ENCODE data around the gene FRMD4A. TPM values are rescaled to one million over a fixed set of nuclear protein-coding genes. Genes with fewer than 3 reads are reported as not detected.
A peak's percentile ranks its signal among the peaks of the same experiment; 100 is the strongest.

Gene FRMD4A
- polyA plus RNA-seq, 1 donor (not counting 4 experiments of a cell fraction or from before 2014, with no cell fraction given) = 12.9 TPM

GRCh38 chr10:13969118-13969791 is 361.5 kb downstream of the FRMD4A start:
- no peak overlapping the region for H3K4me3 ChIP-seq (ENCODE audit: control insufficient read depth in 2 of 3, extremely low read depth in 1 of 3, insufficient read depth in 2 of 3, low read depth in 1 of 3, low read length in 3 of 3)
- H4K20me1 ChIP-seq (ENCODE audit: control insufficient read depth, extremely low read depth, insufficient read depth, low read length) = no peaks in the 10 kb centered on the region
- H3K9ac ChIP-seq (ENCODE audit: control insufficient read depth, extremely low read depth, insufficient read depth, low read length) = no peak overlapping the region
- H3K4me2 ChIP-seq (ENCODE audit: control insufficient read depth, extremely low read depth, insufficient read depth, low read depth, low read length) = peak overlapping the region; percentile 22
- TF ChIP-seq CTCF (optimal IDR thresholded peaks at IDR 0.05 in 1 of 3, IDR thresholded peaks at IDR 0.05 in 1 of 3, conservative IDR thresholded peaks at IDR 0.05 in 1 of 3; ENCODE audit: extremely low read depth in 1 of 3, insufficient read depth in 2 of 3, low read length in 3 of 3) = no peak
- TF ChIP-seq EZH2 (IDR thresholded peaks at IDR 0.05; ENCODE audit: low read length) = no peak
- H3K27ac ChIP-seq (ENCODE audit: control insufficient read depth, insufficient read depth, low read length) = no peak overlapping the region
- no peak overlapping the region for H2AFZ ChIP-seq (ENCODE audit: control insufficient read depth, low read length)
- H3K4me1 ChIP-seq (ENCODE audit: control insufficient read depth, extremely low read depth, insufficient read depth, low read length) = peaks cover 7% of the 10 kb centered on the region
- FAIRE-seq (peak; percentile 92), DNase-seq (ENCODE audit: low read depth, low spot score) (peak; percentile 85)
- dilution Hi-C loops (cut with MboI; ENCODE audit: extremely low pct_ligation_motif_present, low sequenced_read_pairs) = no loop called here
- H3K36me3 ChIP-seq (ENCODE audit: control insufficient read depth in 2 of 2, extremely low read depth in 1 of 2, insufficient read depth in 2 of 2, low read length in 2 of 2) = no peaks in the 10 kb centered on the region
- no peaks in the 10 kb centered on the region for H3K9me1 ChIP-seq (ENCODE audit: control insufficient read depth, extremely low read depth, insufficient read depth, low read length)
- no peaks in the 10 kb centered on the region for H3K9me3 ChIP-seq (ENCODE audit: control insufficient read depth, low read depth, low read length)
- no peaks in the 10 kb centered on the region for H3K79me2 ChIP-seq (ENCODE audit: control insufficient read depth, insufficient read depth, low read length)
- H3K27me3 ChIP-seq (ENCODE audit: control insufficient read depth, extremely low read depth, insufficient read depth, low read length) = peaks cover 17% of the 10 kb centered on the region

GRCh38 chr10:13961853-13962252 is 368.9 kb downstream of the FRMD4A start:
- Histone ChIP-seq H2AFZ (ENCODE audit: control insufficient read depth, low read length) (no peak overlapping the region), H3K27ac (ENCODE audit: control insufficient read depth, insufficient read depth, low read length) (no peak overlapping the region), H3K4me1 (ENCODE audit: control insufficient read depth, extremely low read depth, insufficient read depth, low read length) (no peaks in the 10 kb centered on the region), H3K4me2 (ENCODE audit: control insufficient read depth, extremely low read depth, insufficient read depth, low read depth, low read length) (no peak overlapping the region), H3K4me3 (ENCODE audit: control insufficient read depth in 2 of 3, extremely low read depth in 1 of 3, insufficient read depth in 2 of 3, low read depth in 1 of 3, low read length in 3 of 3) (no peak overlapping the region), H4K20me1 (ENCODE audit: control insufficient read depth, extremely low read depth, insufficient read depth, low read length) (no peaks in the 10 kb centered on the region), H3K9ac (ENCODE audit: control insufficient read depth, extremely low read depth, insufficient read depth, low read length) (no peak overlapping the region), H3K9me1 (ENCODE audit: control insufficient read depth, extremely low read depth, insufficient read depth, low read length) (no peaks in the 10 kb centered on the region), H3K27me3 (ENCODE audit: control insufficient read depth, extremely low read depth, insufficient read depth, low read length) (no peaks in the 10 kb centered on the region), H3K36me3 (ENCODE audit: control insufficient read depth in 2 of 2, extremely low read depth in 1 of 2, insufficient read depth in 2 of 2, low read length in 2 of 2) (no peaks in the 10 kb centered on the region), H3K79me2 (ENCODE audit: control insufficient read depth, insufficient read depth, low read length) (no peaks in the 10 kb centered on the region), H3K9me3 (ENCODE audit: control insufficient read depth, low read depth, low read length) (no peaks in the 10 kb centered on the region)
- FAIRE-seq (no peak), DNase-seq (ENCODE audit: low read depth, low spot score) (no peak)
- no peak for TF ChIP-seq CTCF (optimal IDR thresholded peaks at IDR 0.05 in 1 of 3, IDR thresholded peaks at IDR 0.05 in 1 of 3, conservative IDR thresholded peaks at IDR 0.05 in 1 of 3; ENCODE audit: extremely low read depth in 1 of 3, insufficient read depth in 2 of 3, low read length in 3 of 3)
- TF ChIP-seq EZH2 (IDR thresholded peaks at IDR 0.05; ENCODE audit: low read length) = no peak
- dilution Hi-C loops (cut with MboI; ENCODE audit: extremely low pct_ligation_motif_present, low sequenced_read_pairs) = no loop called here
